ENCODE data around the gene SLC15A4. TPM values are rescaled to one million over a fixed set of nuclear protein-coding genes. Genes with fewer than 3 reads are reported as not detected.
"Not testable (repeated sequence)": the region's sequence is repeated elsewhere in the genome, so short reads cannot be mapped to it uniquely, and the experiment has no call there.

The SLC15A4 gene
- total and polyA plus RNA-seq, 10 donors, result 19.0 to 92.4 (median 43.5) TPM

GRCh38 chr12:128806573-128806972 lies 17.2 kb downstream of the SLC15A4 start:
- intact Hi-C loops (cut with DNase I; ENCODE audit: low total_unique reads), result no loop called here
- no peak overlapping the region for H3K4me3 ChIP-seq
- H3K36me3 ChIP-seq, result peaks cover 0 to 81% (median 42%) of the 10 kb centered on the region in 6 donors
- no peak for DNase-seq
- H3K27me3 ChIP-seq (replicated peaks in 1 of 7), result no peaks in the 10 kb centered on the region
- H3K4me1 ChIP-seq, result peaks cover 15 to 83% (median 26%) of the 10 kb centered on the region in 6 donors
- H3K9me3 ChIP-seq, result no peaks in the 10 kb centered on the region
- 87 to 96% (median 89%) methylated on average over 9 of the region's 9 CpGs for WGBS, 5 donors
- no peak for TF ChIP-seq CTCF (IDR thresholded peaks at IDR 0.05 in 8 of 11, conservative IDR thresholded peaks at IDR 0.05 in 3 of 11)
- TF ChIP-seq POLR2A (IDR thresholded peaks at IDR 0.05), result no peak
- TF ChIP-seq POLR2AphosphoS5 (IDR thresholded peaks at IDR 0.05), result no peak
- peak overlapping the region in 3 of 8 donors; percentile 73 to 76 (median 73) for H3K27ac ChIP-seq

- H3K4me3 ChIP-seq; DNase-seq; H3K27ac ChIP-seq; intact Hi-C loops (cut with DNase I; ENCODE audit: low total_unique reads); H3K27me3 ChIP-seq (replicated peaks in 1 of 7); H3K9me3 ChIP-seq: not testable (repeated sequence)
- Histone ChIP-seq H3K36me3 (peaks cover 4 to 92% (median 48%) of the 10 kb centered on the region in 6 donors), H3K4me1 (peaks cover 5 to 78% (median 15%) of the 10 kb centered on the region in 6 donors)
- 80 to 89% (median 85%) methylated on average over 5 of the region's 5 CpGs for whole genome bisulfite sequencing, 5 donors
These were observed 18.4 kb downstream of the SLC15A4 start for GRCh38 chr12:128805406-128805805.

GRCh38 chr12:128804762-128805161 lies 19.0 kb downstream of the SLC15A4 start:
- H3K9me3 ChIP-seq, result no peaks in the 10 kb centered on the region
- WGBS, 5 donors, result 93 to 97% (median 95%) methylated on average over 8 of the region's 8 CpGs
- no peak overlapping the region for H3K4me3 ChIP-seq
- DNase-seq, result no peak
- peaks cover 0 to 72% (median 10%) of the 10 kb centered on the region in 6 donors for H3K4me1 ChIP-seq
- peaks cover 4 to 98% (median 54%) of the 10 kb centered on the region in 6 donors for H3K36me3 ChIP-seq
- no peaks in the 10 kb centered on the region for H3K27me3 ChIP-seq (replicated peaks in 1 of 7)
- intact Hi-C loops (cut with DNase I; ENCODE audit: low total_unique reads), result no loop called here
- TF ChIP-seq CTCF (IDR thresholded peaks at IDR 0.05 in 8 of 11, conservative IDR thresholded peaks at IDR 0.05 in 3 of 11), result no peak
- no peak for TF ChIP-seq POLR2AphosphoS5 (IDR thresholded peaks at IDR 0.05)
- TF ChIP-seq POLR2A (IDR thresholded peaks at IDR 0.05), result no peak
- H3K27ac ChIP-seq, result no peak overlapping the region

GRCh38 chr12:128803788-128804187 lies 20.0 kb downstream of the SLC15A4 start:
- Histone ChIP-seq H3K27ac (no peak overlapping the region), H3K27me3 (replicated peaks in 1 of 7) (no peaks in the 10 kb centered on the region), H3K4me3 (no peak overlapping the region), H3K36me3 (peaks cover 4 to 98% (median 59%) of the 10 kb centered on the region in 6 donors), H3K9me3 (no peaks in the 10 kb centered on the region), H3K4me1 (peaks cover 0 to 70% (median 12%) of the 10 kb centered on the region in 6 donors)
- TF ChIP-seq POLR2AphosphoS5 (IDR thresholded peaks at IDR 0.05), result no peak
- no peak for TF ChIP-seq POLR2A (IDR thresholded peaks at IDR 0.05)
- TF ChIP-seq CTCF (IDR thresholded peaks at IDR 0.05 in 8 of 11, conservative IDR thresholded peaks at IDR 0.05 in 3 of 11), result no peak
- DNase-seq, result peak; percentile 17
- intact Hi-C loops (cut with DNase I; ENCODE audit: low total_unique reads), result no loop called here
- WGBS, 5 donors, result 91 to 99% (median 97%) methylated on average over 9 of the region's 9 CpGs

GRCh38 chr12:128802756-128803155 lies 21.0 kb downstream of the SLC15A4 start:
- DNase-seq, result peak; percentile 48
- H3K27ac ChIP-seq, result no peak overlapping the region
- peaks cover 2 to 71% (median 21%) of the 10 kb centered on the region in 6 donors for H3K4me1 ChIP-seq
- no peak overlapping the region for H3K4me3 ChIP-seq
- WGBS, 5 donors, result 88 to 98% (median 93%) methylated on average over 13 of the region's 13 CpGs
- TF ChIP-seq POLR2A (IDR thresholded peaks at IDR 0.05) (no peak), POLR2AphosphoS5 (IDR thresholded peaks at IDR 0.05) (peak in 1 of 3 donors; percentile 48)
- intact Hi-C loops (cut with DNase I; ENCODE audit: low total_unique reads), result no loop called here
- H3K27me3 ChIP-seq (replicated peaks in 1 of 7), result no peaks in the 10 kb centered on the region
- peaks cover 4 to 98% (median 60%) of the 10 kb centered on the region in 6 donors for H3K36me3 ChIP-seq
- no peaks in the 10 kb centered on the region for H3K9me3 ChIP-seq

All from spleen (tissue), 11 donors.